Measurements from ENCODE around the gene ANKRD63. TPM values are rescaled to one million over a fixed set of nuclear protein-coding genes. Genes with fewer than 3 reads are reported as not detected.

Gene ANKRD63
- total and polyA plus RNA-seq, 4 donors = not detected

- no peak for TF ChIP-seq FOXA1 (IDR thresholded peaks at IDR 0.05)
- no peak for TF ChIP-seq NR2F2 (IDR thresholded peaks at IDR 0.05)
- TF ChIP-seq JUND (IDR thresholded peaks at IDR 0.05) = no peak
- TF ChIP-seq, protein P1, sequence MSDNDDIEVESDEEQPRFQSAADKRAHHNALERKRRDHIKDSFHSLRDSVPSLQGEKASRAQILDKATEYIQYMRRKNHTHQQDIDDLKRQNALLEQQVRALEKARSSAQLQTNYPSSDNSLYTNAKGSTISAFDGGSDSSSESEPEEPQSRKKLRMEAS (IDR thresholded peaks at IDR 0.05) = no peak
- Histone ChIP-seq H3K27ac (ENCODE audit: low read depth in 1 of 2, low read length in 2 of 2) (no peak overlapping the region), H3K9ac (ENCODE audit: low read depth in 1 of 2, low read length in 2 of 2) (no peak overlapping the region), H3K9me3 (ENCODE audit: control insufficient read depth in 4 of 4, low read length in 3 of 4) (no peaks in the 10 kb centered on the region), H3K4me3 (ENCODE audit: low read depth in 1 of 3, low read length in 3 of 3) (peak overlapping the region in 1 of 3 donors; percentile 55), H3K4me1 (ENCODE audit: control insufficient read depth in 4 of 4, insufficient read depth in 4 of 4, low read length in 3 of 4) (peaks cover 9 to 13% (median 11%) of the 10 kb centered on the region in 4 donors), H3K27me3 (ENCODE audit: control insufficient read depth in 4 of 4, insufficient read depth in 4 of 4, low read length in 3 of 4) (peaks cover 0 to 4% (median under 1%) of the 10 kb centered on the region in 4 donors), H3K36me3 (ENCODE audit: control insufficient read depth in 4 of 4, insufficient read depth in 3 of 4, low read depth in 1 of 4, low read length in 3 of 4) (no peaks in the 10 kb centered on the region)
- 48% methylated on average over 27 of the region's 27 CpGs for WGBS
- no peak for DNase-seq (ENCODE audit: low spot score)
Observed at GRCh38 chr15:40252141-40252437, 30.8 kb downstream of the ANKRD63 start.

DNA sequence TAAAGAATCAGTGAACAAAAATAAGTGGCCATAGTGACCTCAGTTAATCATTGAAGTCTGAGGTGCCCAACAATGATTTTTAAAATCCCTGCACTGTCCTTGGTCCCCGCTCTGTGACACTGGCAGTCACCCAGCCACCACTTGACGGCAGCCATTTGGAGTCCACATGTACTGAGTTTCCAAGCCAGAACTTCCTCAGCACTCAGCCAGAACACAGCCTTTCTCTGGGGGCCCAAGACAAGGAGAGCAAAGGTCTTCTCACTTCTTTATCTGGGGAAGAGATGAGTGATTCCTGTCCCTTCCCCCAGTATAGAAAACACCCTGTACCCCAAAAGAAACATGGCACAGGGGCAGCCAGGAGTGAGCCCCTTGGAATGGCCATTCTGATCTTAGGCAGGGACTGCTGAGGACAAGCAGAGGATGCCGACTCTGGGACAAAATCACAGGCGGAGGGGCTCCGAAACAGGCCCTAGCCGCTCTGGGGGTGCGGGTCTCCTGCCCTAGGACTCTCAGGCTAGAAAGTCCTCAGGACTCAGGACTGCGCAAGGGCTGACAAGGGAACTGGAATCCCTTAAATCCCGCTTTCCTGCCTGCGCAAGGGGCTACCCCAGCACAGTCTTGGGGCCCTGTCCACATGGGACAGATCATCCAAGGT lies 31.3 kb downstream of the ANKRD63 start:
- Histone ChIP-seq H3K4me1 (ENCODE audit: control insufficient read depth in 4 of 4, insufficient read depth in 4 of 4, low read length in 3 of 4) (peaks cover 9 to 13% (median 11%) of the 10 kb centered on the region in 4 donors), H3K4me3 (ENCODE audit: low read depth in 1 of 3, low read length in 3 of 3) (no peak overlapping the region), H3K36me3 (ENCODE audit: control insufficient read depth in 4 of 4, insufficient read depth in 3 of 4, low read depth in 1 of 4, low read length in 3 of 4) (no peaks in the 10 kb centered on the region), H3K27me3 (ENCODE audit: control insufficient read depth in 4 of 4, insufficient read depth in 4 of 4, low read length in 3 of 4) (peaks cover 0 to 4% (median under 1%) of the 10 kb centered on the region in 4 donors), H3K9me3 (ENCODE audit: control insufficient read depth in 4 of 4, low read length in 3 of 4) (no peaks in the 10 kb centered on the region), H3K27ac (ENCODE audit: low read depth in 1 of 2, low read length in 2 of 2) (no peak overlapping the region), H3K9ac (ENCODE audit: low read depth in 1 of 2, low read length in 2 of 2) (no peak overlapping the region)
- WGBS = 86% methylated on average over 10 of the region's 10 CpGs
- DNase-seq (ENCODE audit: low spot score) = no peak
- TF ChIP-seq RXRA (IDR thresholded peaks at IDR 0.05) (no peak), HNF4G (IDR thresholded peaks at IDR 0.05) (no peak), ZBTB33 (IDR thresholded peaks at IDR 0.05) (no peak)

DNA sequence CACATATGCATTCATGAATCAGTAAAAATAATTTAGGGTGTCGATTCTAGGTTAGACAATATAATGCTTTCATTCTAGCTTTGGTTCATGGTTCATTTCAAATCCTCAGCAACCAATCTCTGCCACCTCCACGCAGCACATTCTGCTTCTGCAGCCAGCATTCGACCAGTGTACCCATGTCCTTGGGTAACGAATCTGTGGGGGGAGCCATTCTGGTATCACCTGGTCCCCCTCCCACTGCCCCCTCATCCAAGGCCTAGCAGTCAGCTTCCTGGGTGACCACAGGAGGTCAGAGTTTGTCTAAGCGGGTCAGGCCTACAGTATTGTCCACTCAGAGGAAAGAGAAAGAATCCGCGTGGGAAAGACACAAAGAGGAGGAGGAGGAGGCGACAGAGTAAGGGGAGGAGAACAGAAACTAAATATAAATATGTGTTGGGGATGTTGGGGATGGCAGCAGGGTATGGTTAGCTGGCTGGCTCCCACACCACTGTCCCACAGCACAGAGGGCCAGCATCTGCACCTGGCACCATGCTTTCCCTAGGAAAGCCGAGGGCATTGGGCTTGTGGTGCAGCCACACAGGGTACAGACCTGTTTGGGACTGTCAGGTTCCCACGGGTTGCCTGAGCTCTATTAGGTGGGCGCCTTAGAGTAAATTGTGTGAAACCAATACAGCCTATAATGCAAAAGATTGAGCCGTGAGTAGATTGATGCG lies 31.9 kb downstream of the ANKRD63 start:
- WGBS = 95% methylated on average over 13 of the region's 13 CpGs
- H3K36me3 ChIP-seq (ENCODE audit: control insufficient read depth in 4 of 4, insufficient read depth in 3 of 4, low read depth in 1 of 4, low read length in 3 of 4) = no peaks in the 10 kb centered on the region
- peaks cover 0 to 4% (median under 1%) of the 10 kb centered on the region in 4 donors for H3K27me3 ChIP-seq (ENCODE audit: control insufficient read depth in 4 of 4, insufficient read depth in 4 of 4, low read length in 3 of 4)
- no peak for DNase-seq (ENCODE audit: low spot score)
- peaks cover 9 to 13% (median 11%) of the 10 kb centered on the region in 4 donors for H3K4me1 ChIP-seq (ENCODE audit: control insufficient read depth in 4 of 4, insufficient read depth in 4 of 4, low read length in 3 of 4)
- no peak overlapping the region for H3K9ac ChIP-seq (ENCODE audit: low read depth in 1 of 2, low read length in 2 of 2)
- H3K4me3 ChIP-seq (ENCODE audit: low read depth in 1 of 3, low read length in 3 of 3) = no peak overlapping the region
- H3K9me3 ChIP-seq (ENCODE audit: control insufficient read depth in 4 of 4, low read length in 3 of 4) = no peaks in the 10 kb centered on the region
- H3K27ac ChIP-seq (ENCODE audit: low read depth in 1 of 2, low read length in 2 of 2) = no peak overlapping the region
- TF ChIP-seq GABPA (IDR thresholded peaks at IDR 0.05 in 1 of 2, conservative IDR thresholded peaks at IDR 0.05 in 1 of 2) = no peak
- no peak for TF ChIP-seq FOXA2 (IDR thresholded peaks at IDR 0.05)
- no peak for TF ChIP-seq RXRA (IDR thresholded peaks at IDR 0.05)
- no peak for TF ChIP-seq EGR1 (IDR thresholded peaks at IDR 0.05; ENCODE audit: low read depth in 2 of 2)
- TF ChIP-seq HNF4A (conservative IDR thresholded peaks at IDR 0.05) = no peak
- TF ChIP-seq, protein P1 (IDR thresholded peaks at IDR 0.05) = no peak
- no peak for TF ChIP-seq FOXA1 (IDR thresholded peaks at IDR 0.05)
- TF ChIP-seq SP1 (IDR thresholded peaks at IDR 0.05) = no peak
- TF ChIP-seq, protein P2, sequence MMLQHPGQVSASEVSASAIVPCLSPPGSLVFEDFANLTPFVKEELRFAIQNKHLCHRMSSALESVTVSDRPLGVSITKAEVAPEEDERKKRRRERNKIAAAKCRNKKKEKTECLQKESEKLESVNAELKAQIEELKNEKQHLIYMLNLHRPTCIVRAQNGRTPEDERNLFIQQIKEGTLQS (IDR thresholded peaks at IDR 0.05) = no peak
- no peak for TF ChIP-seq YY1 (IDR thresholded peaks at IDR 0.05)
- no peak for TF ChIP-seq ZBTB33 (IDR thresholded peaks at IDR 0.05)
- TF ChIP-seq, protein P3, sequence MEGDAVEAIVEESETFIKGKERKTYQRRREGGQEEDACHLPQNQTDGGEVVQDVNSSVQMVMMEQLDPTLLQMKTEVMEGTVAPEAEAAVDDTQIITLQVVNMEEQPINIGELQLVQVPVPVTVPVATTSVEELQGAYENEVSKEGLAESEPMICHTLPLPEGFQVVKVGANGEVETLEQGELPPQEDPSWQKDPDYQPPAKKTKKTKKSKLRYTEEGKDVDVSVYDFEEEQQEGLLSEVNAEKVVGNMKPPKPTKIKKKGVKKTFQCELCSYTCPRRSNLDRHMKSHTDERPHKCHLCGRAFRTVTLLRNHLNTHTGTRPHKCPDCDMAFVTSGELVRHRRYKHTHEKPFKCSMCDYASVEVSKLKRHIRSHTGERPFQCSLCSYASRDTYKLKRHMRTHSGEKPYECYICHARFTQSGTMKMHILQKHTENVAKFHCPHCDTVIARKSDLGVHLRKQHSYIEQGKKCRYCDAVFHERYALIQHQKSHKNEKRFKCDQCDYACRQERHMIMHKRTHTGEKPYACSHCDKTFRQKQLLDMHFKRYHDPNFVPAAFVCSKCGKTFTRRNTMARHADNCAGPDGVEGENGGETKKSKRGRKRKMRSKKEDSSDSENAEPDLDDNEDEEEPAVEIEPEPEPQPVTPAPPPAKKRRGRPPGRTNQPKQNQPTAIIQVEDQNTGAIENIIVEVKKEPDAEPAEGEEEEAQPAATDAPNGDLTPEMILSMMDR (IDR thresholded peaks at IDR 0.05; ENCODE audit: low read depth, low read length, missing input control) = no peak
- TF ChIP-seq, protein P4, sequence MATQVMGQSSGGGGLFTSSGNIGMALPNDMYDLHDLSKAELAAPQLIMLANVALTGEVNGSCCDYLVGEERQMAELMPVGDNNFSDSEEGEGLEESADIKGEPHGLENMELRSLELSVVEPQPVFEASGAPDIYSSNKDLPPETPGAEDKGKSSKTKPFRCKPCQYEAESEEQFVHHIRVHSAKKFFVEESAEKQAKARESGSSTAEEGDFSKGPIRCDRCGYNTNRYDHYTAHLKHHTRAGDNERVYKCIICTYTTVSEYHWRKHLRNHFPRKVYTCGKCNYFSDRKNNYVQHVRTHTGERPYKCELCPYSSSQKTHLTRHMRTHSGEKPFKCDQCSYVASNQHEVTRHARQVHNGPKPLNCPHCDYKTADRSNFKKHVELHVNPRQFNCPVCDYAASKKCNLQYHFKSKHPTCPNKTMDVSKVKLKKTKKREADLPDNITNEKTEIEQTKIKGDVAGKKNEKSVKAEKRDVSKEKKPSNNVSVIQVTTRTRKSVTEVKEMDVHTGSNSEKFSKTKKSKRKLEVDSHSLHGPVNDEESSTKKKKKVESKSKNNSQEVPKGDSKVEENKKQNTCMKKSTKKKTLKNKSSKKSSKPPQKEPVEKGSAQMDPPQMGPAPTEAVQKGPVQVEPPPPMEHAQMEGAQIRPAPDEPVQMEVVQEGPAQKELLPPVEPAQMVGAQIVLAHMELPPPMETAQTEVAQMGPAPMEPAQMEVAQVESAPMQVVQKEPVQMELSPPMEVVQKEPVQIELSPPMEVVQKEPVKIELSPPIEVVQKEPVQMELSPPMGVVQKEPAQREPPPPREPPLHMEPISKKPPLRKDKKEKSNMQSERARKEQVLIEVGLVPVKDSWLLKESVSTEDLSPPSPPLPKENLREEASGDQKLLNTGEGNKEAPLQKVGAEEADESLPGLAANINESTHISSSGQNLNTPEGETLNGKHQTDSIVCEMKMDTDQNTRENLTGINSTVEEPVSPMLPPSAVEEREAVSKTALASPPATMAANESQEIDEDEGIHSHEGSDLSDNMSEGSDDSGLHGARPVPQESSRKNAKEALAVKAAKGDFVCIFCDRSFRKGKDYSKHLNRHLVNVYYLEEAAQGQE (IDR thresholded peaks at IDR 0.05) = no peak
